UCSD-AML1 (cell line): ENCODE measurements around the gene IWS1.
A peak's percentile ranks its signal among the peaks of the same experiment; 100 is the strongest.

Experiments
- DNase-seq: peaks from one replicate; lab custom pipeline; 2025; ENCODE audit not compliant: unreplicated experiment; lab: John Stamatoyannopoulos, UW

Gene IWS1

GRCh38 chr2:127506510-127506909 lies 19.8 kb downstream of the IWS1 start:
- no peak for DNase-seq

- no peak for DNase-seq
Measured at GRCh38 chr2:127504552-127505430, 21.5 kb downstream of the IWS1 start.

- DNase-seq, result no peak
Measured at GRCh38 chr2:127503491-127503890, 22.8 kb downstream of the IWS1 start.

- DNase-seq, result no peak
Measured at GRCh38 chr2:127498386-127498785, 27.9 kb downstream of the IWS1 start.

- DNase-seq, result no peak
Measured at GRCh38 chr2:127490283-127490682, 36.0 kb downstream of the IWS1 start.

GRCh38 chr2:127486247-127487058 lies 39.8 kb downstream of the IWS1 start:
- peak; percentile 30 for DNase-seq

- no peak for DNase-seq
Measured at GRCh38 chr2:127485694-127486071, 40.6 kb downstream of the IWS1 start.

- DNase-seq, result no peak
Measured at GRCh38 chr2:127485051-127485693, 41.1 kb downstream of the IWS1 start.

GRCh38 chr2:127482031-127482430 lies 44.3 kb downstream of the IWS1 start:
- DNase-seq, result no peak

GRCh38 chr2:127479866-127480743 lies 46.2 kb downstream of the IWS1 start:
- DNase-seq, result no peak

GRCh38 chr2:127479219-127479825 lies 47.0 kb downstream of the IWS1 start:
- no peak for DNase-seq

- DNase-seq, result no peak
Measured at GRCh38 chr2:127475788-127476187, 50.5 kb downstream of the IWS1 start.

GRCh38 chr2:127472268-127472667 lies 54.0 kb downstream of the IWS1 start:
- no peak for DNase-seq

GRCh38 chr2:127471286-127471988 lies 54.9 kb downstream of the IWS1 start:
- no peak for DNase-seq

GRCh38 chr2:127469974-127470373 lies 56.3 kb downstream of the IWS1 start:
- no peak for DNase-seq

- no peak for DNase-seq
Measured at GRCh38 chr2:127469051-127469450, 57.2 kb downstream of the IWS1 start.

GRCh38 chr2:127465258-127465657 lies 61.0 kb downstream of the IWS1 start:
- no peak for DNase-seq

GRCh38 chr2:127464470-127465257 lies 61.6 kb downstream of the IWS1 start:
- DNase-seq, result no peak
